Prostate gland (tissue), 2 donors: ENCODE measurements around the gene PRPS1L1.

Experiments
- POLR2A ChIP-seq: fragments of 450-650 bp; IDR thresholded peaks from one replicate; pipeline ENCODE4 v1.6.1; 2016; ENCODE audit warnings: antibody characterized with exemption, mild to moderate bottlenecking
- POLR2AphosphoS5 ChIP-seq: sonication (generic); formaldehyde crosslinking; IDR thresholded peaks from one replicate; pipeline ENCODE4 v1.6.1; 2017; ENCODE audit warnings: antibody characterized with exemption
- TF ChIP-seq, protein P1 (sequence below), 4 experiments: fragments of 200-600 bp in 2 of 4; fragments of 450-650 bp in 2 of 4; sonication (generic) in 2 of 4; IDR thresholded peaks; 1 replicate in 3 of 4; 2 replicates in 1 of 4; pipeline ENCODE4 v1.5.1; 2016 to 2019; ENCODE audit warnings: antibody characterized with exemption in 4 of 4, mild to moderate bottlenecking in 2 of 4, moderate library complexity in 2 of 4

GRCh38 chr7:17991866-17992648 lies 35.6 kb downstream of the PRPS1L1 start:
- TF ChIP-seq, protein P1, sequence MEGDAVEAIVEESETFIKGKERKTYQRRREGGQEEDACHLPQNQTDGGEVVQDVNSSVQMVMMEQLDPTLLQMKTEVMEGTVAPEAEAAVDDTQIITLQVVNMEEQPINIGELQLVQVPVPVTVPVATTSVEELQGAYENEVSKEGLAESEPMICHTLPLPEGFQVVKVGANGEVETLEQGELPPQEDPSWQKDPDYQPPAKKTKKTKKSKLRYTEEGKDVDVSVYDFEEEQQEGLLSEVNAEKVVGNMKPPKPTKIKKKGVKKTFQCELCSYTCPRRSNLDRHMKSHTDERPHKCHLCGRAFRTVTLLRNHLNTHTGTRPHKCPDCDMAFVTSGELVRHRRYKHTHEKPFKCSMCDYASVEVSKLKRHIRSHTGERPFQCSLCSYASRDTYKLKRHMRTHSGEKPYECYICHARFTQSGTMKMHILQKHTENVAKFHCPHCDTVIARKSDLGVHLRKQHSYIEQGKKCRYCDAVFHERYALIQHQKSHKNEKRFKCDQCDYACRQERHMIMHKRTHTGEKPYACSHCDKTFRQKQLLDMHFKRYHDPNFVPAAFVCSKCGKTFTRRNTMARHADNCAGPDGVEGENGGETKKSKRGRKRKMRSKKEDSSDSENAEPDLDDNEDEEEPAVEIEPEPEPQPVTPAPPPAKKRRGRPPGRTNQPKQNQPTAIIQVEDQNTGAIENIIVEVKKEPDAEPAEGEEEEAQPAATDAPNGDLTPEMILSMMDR (IDR thresholded peaks at IDR 0.05) = no peak
- TF ChIP-seq POLR2A (no peak), POLR2AphosphoS5 (no peak)
